B cell (primary cell): ENCODE results near the gene INHBE. TPM values are rescaled to one million over a fixed set of nuclear protein-coding genes. Genes with fewer than 3 reads are reported as not detected.

Experiments used
- ATAC-seq: fragments of 200-7000 bp; cut with Tn5 transposase; one replicate; pipeline ENCODE4 v1.10.0; 2021; ENCODE audit warnings: low read depth, mild to moderate bottlenecking, moderate number of reproducible peaks, moderate library complexity
- CTCF ChIA-PET: fragments of 350-600 bp; sonication (Branson Sonifier 250); formaldehyde crosslinking; loops from one replicate; lab custom pipeline; 2021; ENCODE audit warnings: antibody characterized with exemption, inconsistent platforms; lab: Charles Lee
- POLR2A ChIA-PET: fragments of 350-600 bp; sonication (Branson Sonifier 250); formaldehyde crosslinking; loops from one replicate; lab custom pipeline; 2021; ENCODE audit warnings: antibody characterized with exemption; lab: Charles Lee
- DNase-seq: peaks from one replicate; pipeline ENCODE4 v3.0.0; 2013
- H2AFZ ChIP-seq: 2 replicates; pipeline ENCODE4 v1.6.1; 2012; ENCODE audit warnings: mild to moderate bottlenecking, low read depth, low read length; ENCODE audit not compliant: insufficient read depth, poor library complexity, severe bottlenecking
- H3K27ac ChIP-seq, 2 donors: 1 replicate in 1 of 2; 2 replicates in 1 of 2; pipeline ENCODE4 v1.5.1; 2012 to 2013; ENCODE audit warnings: low read length in 2 of 2, mild to moderate bottlenecking in 2 of 2, moderate library complexity in 1 of 2
- H3K27me3 ChIP-seq, 4 experiments: fragments of 200-600 bp in 1 of 4; sonication (generic) in 1 of 4; replicated peaks in 1 of 4; 1 replicate in 2 of 4; 2 replicates in 2 of 4; pipeline versions ENCODE4 v1.6.1 to v1.7.0; 2013 to 2016; ENCODE audit warnings: low read length in 3 of 4, mild to moderate bottlenecking in 2 of 4, mixed read lengths in 1 of 4, moderate library complexity in 1 of 4; ENCODE audit not compliant: insufficient read depth in 4 of 4, control insufficient read depth in 3 of 4; ENCODE audit errors: control extremely low read depth in 1 of 4
- H3K36me3 ChIP-seq, 2 experiments: replicated peaks in 1 of 2; 1 replicate in 1 of 2; 2 replicates in 1 of 2; pipeline versions ENCODE4 v1.6.1 to v1.7.1; 2013; ENCODE audit warnings: low read length in 1 of 2; ENCODE audit not compliant: insufficient read depth in 2 of 2, control insufficient read depth in 1 of 2; ENCODE audit errors: control extremely low read depth in 1 of 2, extremely low read depth in 1 of 2
- H3K4me1 ChIP-seq, 2 donors: fragments of 200-600 bp in 1 of 2; sonication (generic) in 1 of 2; 1 replicate in 1 of 2; 2 replicates in 1 of 2; pipeline versions ENCODE4 v1.5.1 to v1.6.1; 2013 to 2017; ENCODE audit warnings: low read length in 2 of 2; ENCODE audit not compliant: control insufficient read depth in 2 of 2, insufficient read depth in 2 of 2
- H3K4me2 ChIP-seq: replicated peaks from 2 replicates; pipeline ENCODE3; 2012; ENCODE audit warnings: mild to moderate bottlenecking, low read depth, low read length; ENCODE audit not compliant: poor library complexity, severe bottlenecking
- H3K4me3 ChIP-seq, 5 experiments: fragments of 200-600 bp in 1 of 5; sonication (generic) in 1 of 5; 1 replicate in 3 of 5; 2 replicates in 2 of 5; pipeline versions ENCODE4 v1.5.1 to v1.7.0; 2011 to 2016; ENCODE audit warnings: low read length in 4 of 5, mild to moderate bottlenecking in 4 of 5, low read depth in 2 of 5, control low read depth in 1 of 5, moderate library complexity in 1 of 5; ENCODE audit not compliant: insufficient read depth in 1 of 5; ENCODE audit errors: control extremely low read depth in 1 of 5, extremely low read depth in 1 of 5
- H3K79me2 ChIP-seq: fragments of 200-600 bp; sonication (generic); one replicate; pipeline ENCODE4 v1.6.0; 2016; ENCODE audit warnings: low read length; ENCODE audit not compliant: control insufficient read depth, insufficient read depth
- H3K9ac ChIP-seq: fragments of 200-600 bp; sonication (generic); 2 replicates; pipeline ENCODE4 v1.6.1; 2017; ENCODE audit warnings: mild to moderate bottlenecking, low read length, moderate library complexity
- H3K9me3 ChIP-seq, 3 donors: one replicate each; pipeline versions ENCODE4 v1.6.1 to v1.7.1; 2013; ENCODE audit warnings: low read length in 2 of 3; ENCODE audit not compliant: control insufficient read depth in 2 of 3, insufficient read depth in 1 of 3; ENCODE audit errors: control extremely low read depth in 1 of 3
- H4K20me1 ChIP-seq: 2 replicates; pipeline ENCODE4 v1.6.0; 2012; ENCODE audit warnings: mild to moderate bottlenecking, low read length; ENCODE audit not compliant: insufficient read depth, control insufficient read depth, poor library complexity, severe bottlenecking
- H3K27ac Mint-ChIP-seq: one replicate; pipeline ENCODE4 v1.8.0; 2021; ENCODE audit warnings: mixed read lengths
- H3K27me3 Mint-ChIP-seq: one replicate; pipeline ENCODE4 v1.8.0; 2021; ENCODE audit warnings: mixed read lengths
- H3K4me1 Mint-ChIP-seq: one replicate; pipeline ENCODE4 v1.8.0; 2021; ENCODE audit warnings: mixed read lengths
- H3K4me3 Mint-ChIP-seq: one replicate; pipeline ENCODE4 v1.8.0; 2021; ENCODE audit warnings: mixed read lengths
- H3K9me3 Mint-ChIP-seq: one replicate; pipeline ENCODE4 v1.8.0; 2022; ENCODE audit warnings: mixed read lengths; ENCODE audit not compliant: insufficient read depth
- EZH2 ChIP-seq: IDR thresholded peaks from 2 replicates; pipeline ENCODE4 v1.6.1; 2012; ENCODE audit warnings: borderline replicate concordance, low read depth, mild to moderate bottlenecking, moderate library complexity, low read length; ENCODE audit not compliant: insufficient read depth, poor library complexity, severe bottlenecking
- WGBS: methylation state at CpG from one replicate; pipeline ENCODE4 v1.1.5; 2013; ENCODE audit warnings: missing lambda C conversion rate; ENCODE audit not compliant: insufficient coverage; 5-methylcytosine and 5-hydroxymethylcytosine counted together
- intact Hi-C: fragments of 100-400 bp; cut with micrococcal nuclease; formaldehyde crosslinking; loops from one replicate; pipeline ENCODE4 v1.10.0; 2022
- polyA plus RNA-seq: library from polyadenylated mRNA; depleted of rRNA; stranded (reverse); fragments of >200 nt; gene quantifications from 2 replicates; pipeline ENCODE4 v1.2.3, GENCODE V29; 2012
- total RNA-seq, 2 donors: library from RNA; stranded (reverse); fragments of 120-200 nt in 1 of 2; gene quantifications; 1 replicate in 1 of 2; 2 replicates in 1 of 2; pipeline versions ENCODE4 v1.2.3 to v1.2.4, GENCODE V29; 2013 to 2022
- TF ChIP-seq, protein P1 (sequence below): fragments of 200-600 bp; IDR thresholded peaks from one replicate; pipeline ENCODE4 v1.8.0; 2022; ENCODE audit warnings: antibody characterized with exemption, mild to moderate bottlenecking

The INHBE gene
- total and polyA plus RNA-seq, 2 donors (not counting 1 experiment from before 2014, with no cell fraction given), result not detected

- intact Hi-C loops, result no loop called here
- no peaks in the 10 kb centered on the region for H3K27me3 Mint-ChIP-seq
- H3K4me2 ChIP-seq, result peak overlapping the region; percentile 94
- ChIA-PET POLR2A (interaction anchor here (1.2 to 3.9 kb wide), 2 partner anchors 18 to 59 kb away, joined by 4 to 39 read pairs; partner anchors contain the start of genes ARHGAP9 and DDIT3), CTCF (interaction anchor here (0.6 to 7.6 kb wide), 7 partner anchors 15 to 222 kb away, joined by 3 to 166 read pairs (median 3); partner anchors contain the start of gene ARHGAP9)
- no peaks in the 10 kb centered on the region for H4K20me1 ChIP-seq
- H3K4me1 ChIP-seq, result peaks cover 28 to 53% of the 10 kb centered on the region in 2 donors
- H3K9me3 Mint-ChIP-seq, result no peaks in the 10 kb centered on the region
- no peak for ATAC-seq
- H3K4me3 ChIP-seq, result peak overlapping the region in 4 of 5 experiments; percentile 58 to 93 (median 86)
- WGBS, result 3% methylated on average over 14 of the region's 19 CpGs
- H3K27ac ChIP-seq, result peak overlapping the region in 1 of 2 donors; percentile 25
- H3K27ac Mint-ChIP-seq, result peak overlapping the region; percentile 67
- DNase-seq, result peak; percentile 50
- H3K79me2 ChIP-seq, result peaks cover 6% of the 10 kb centered on the region
- no peaks in the 10 kb centered on the region for H3K36me3 ChIP-seq
- H3K4me1 Mint-ChIP-seq, result peaks cover 49% of the 10 kb centered on the region
- TF ChIP-seq, protein P1, sequence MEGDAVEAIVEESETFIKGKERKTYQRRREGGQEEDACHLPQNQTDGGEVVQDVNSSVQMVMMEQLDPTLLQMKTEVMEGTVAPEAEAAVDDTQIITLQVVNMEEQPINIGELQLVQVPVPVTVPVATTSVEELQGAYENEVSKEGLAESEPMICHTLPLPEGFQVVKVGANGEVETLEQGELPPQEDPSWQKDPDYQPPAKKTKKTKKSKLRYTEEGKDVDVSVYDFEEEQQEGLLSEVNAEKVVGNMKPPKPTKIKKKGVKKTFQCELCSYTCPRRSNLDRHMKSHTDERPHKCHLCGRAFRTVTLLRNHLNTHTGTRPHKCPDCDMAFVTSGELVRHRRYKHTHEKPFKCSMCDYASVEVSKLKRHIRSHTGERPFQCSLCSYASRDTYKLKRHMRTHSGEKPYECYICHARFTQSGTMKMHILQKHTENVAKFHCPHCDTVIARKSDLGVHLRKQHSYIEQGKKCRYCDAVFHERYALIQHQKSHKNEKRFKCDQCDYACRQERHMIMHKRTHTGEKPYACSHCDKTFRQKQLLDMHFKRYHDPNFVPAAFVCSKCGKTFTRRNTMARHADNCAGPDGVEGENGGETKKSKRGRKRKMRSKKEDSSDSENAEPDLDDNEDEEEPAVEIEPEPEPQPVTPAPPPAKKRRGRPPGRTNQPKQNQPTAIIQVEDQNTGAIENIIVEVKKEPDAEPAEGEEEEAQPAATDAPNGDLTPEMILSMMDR, result no peak
- no peak for TF ChIP-seq EZH2
- peak overlapping the region; percentile 81 for H3K9ac ChIP-seq
- no peaks in the 10 kb centered on the region for H3K9me3 ChIP-seq
- H3K4me3 Mint-ChIP-seq, result peak overlapping the region; percentile 92
- H2AFZ ChIP-seq, result peak overlapping the region; percentile 67
- no peaks in the 10 kb centered on the region for H3K27me3 ChIP-seq
Observed at GRCh38 chr12:57460841-57461275, 5.8 kb downstream of the INHBE start.

DNA sequence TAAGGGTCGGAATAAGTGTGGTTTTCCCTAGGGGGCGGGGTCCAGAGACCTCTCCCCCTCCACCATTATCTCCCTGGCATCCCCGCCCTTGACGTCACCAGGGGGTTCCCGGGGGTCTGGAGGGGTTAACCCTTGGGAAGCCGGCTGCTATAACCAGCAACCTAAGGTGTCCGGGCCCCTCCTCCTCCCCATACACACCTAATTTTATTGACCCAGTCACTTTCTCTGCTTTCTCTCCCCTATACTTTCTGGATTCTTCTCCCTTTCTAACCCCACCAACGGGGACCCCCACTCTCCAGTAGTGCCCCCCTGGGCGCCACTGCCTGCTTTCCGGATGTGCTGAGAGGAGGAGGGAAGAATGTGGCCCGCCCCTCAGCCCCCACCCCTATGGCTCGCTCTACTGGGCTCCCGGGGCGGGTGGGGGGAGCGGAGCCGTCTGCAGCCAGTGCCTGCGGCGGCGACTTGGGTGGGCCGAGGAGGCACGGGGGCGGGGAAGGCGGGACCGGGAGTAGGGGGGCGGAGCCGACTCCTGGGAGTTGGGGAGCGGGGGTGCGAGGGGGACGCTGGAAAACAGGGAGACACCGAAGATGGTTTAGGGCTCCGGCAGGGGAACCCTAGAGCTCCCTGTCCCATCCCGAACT is 6.3 kb downstream of the INHBE start:
- Mint-ChIP-seq H3K9me3 (no peaks in the 10 kb centered on the region), H3K4me1 (peaks cover 43% of the 10 kb centered on the region), H3K27ac (peak overlapping the region; percentile 93), H3K4me3 (peak overlapping the region; percentile 92), H3K27me3 (no peaks in the 10 kb centered on the region)
- Histone ChIP-seq H3K4me2 (peak overlapping the region; percentile 94), H3K27me3 (no peaks in the 10 kb centered on the region), H3K9me3 (no peaks in the 10 kb centered on the region), H3K36me3 (no peaks in the 10 kb centered on the region), H3K9ac (peak overlapping the region; percentile 81), H2AFZ (peak overlapping the region; percentile 67), H3K4me3 (peak overlapping the region; percentile 58 to 93 (median 81)), H3K79me2 (peaks cover 6% of the 10 kb centered on the region), H3K4me1 (peaks cover 23 to 48% of the 10 kb centered on the region in 2 donors), H3K27ac (peak overlapping the region; percentile 12 to 58), H4K20me1 (no peaks in the 10 kb centered on the region)
- peak; percentile 54 for DNase-seq
- no peak for ATAC-seq
- no peak for TF ChIP-seq EZH2
- TF ChIP-seq, protein P1, result no peak
- POLR2A ChIA-PET, result interaction anchor here (1.2 to 3.9 kb wide), 2 partner anchors 17 to 59 kb away, joined by 4 to 39 read pairs; partner anchors contain the start of genes ARHGAP9 and DDIT3
- CTCF ChIA-PET, result interaction anchor here (0.7 to 7.6 kb wide), 6 partner anchors 9 to 200 kb away, joined by 3 to 166 read pairs (median 4); partner anchors contain the start of gene ARHGAP9
- intact Hi-C loops, result no loop called here
- 1% methylated on average over 12 of the region's 32 CpGs for WGBS
